Skeletal muscle cell (primary cell): ENCODE measurements around the gene ITGA1.
"Not testable (repeated sequence)": the region's sequence is repeated elsewhere in the genome, so short reads cannot be mapped to it uniquely, and the experiment has no call there.

ENCODE experiments used
- DNase-seq: peaks from one replicate; pipeline ENCODE4 v3.0.0-alpha.2; 2010; ENCODE audit warnings: low read depth
- H3K4me3 ChIP-seq: 2 replicates; pipeline ENCODE4 v1.5.1; 2011; ENCODE audit warnings: low read depth, mild to moderate bottlenecking, control low read depth, low read length, moderate library complexity

The ITGA1 gene

DNA sequence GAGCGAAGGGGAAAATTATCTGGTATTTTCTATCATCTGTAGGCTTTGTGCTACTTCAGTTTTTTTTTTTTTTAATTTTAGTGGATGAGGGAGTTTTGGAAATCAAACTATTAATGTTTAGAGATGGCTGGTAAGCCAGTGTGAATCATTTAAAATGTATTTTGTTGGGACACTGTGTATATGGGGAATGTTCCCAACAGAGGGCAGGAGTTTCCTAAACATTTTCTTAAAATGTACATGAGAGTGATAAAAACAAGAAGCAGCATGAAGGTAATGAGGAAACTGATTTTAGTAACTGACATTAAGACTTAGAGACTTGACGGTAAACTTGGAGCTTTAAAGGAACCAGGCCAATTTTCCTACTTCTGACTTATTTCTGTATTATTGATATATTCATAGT, 133.2 kb downstream of the ITGA1 start:
- DNase-seq = peak; percentile 18
- no peak overlapping the region for H3K4me3 ChIP-seq

DNA sequence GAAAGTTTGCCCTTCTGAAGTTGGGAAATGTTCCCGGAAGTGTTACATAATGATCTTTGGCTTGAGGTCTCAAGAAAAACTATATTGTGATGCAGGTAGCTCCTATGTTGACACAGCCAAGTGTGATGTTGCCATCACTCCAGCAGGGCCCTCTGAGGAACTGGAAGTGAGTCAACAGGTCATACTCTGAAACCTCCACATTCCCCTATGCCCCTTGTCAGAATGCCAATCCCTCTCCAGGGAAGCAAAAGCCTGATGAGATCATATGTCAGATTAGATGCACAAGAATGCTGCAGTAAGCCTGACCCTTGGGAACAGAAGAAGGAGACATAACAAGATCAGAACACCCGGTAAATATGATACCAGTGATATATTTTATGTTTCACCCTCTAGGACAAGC, 134.7 kb downstream of the ITGA1 start:
- H3K4me3 ChIP-seq = no peak overlapping the region
- DNase-seq = peak; percentile 95

DNA sequence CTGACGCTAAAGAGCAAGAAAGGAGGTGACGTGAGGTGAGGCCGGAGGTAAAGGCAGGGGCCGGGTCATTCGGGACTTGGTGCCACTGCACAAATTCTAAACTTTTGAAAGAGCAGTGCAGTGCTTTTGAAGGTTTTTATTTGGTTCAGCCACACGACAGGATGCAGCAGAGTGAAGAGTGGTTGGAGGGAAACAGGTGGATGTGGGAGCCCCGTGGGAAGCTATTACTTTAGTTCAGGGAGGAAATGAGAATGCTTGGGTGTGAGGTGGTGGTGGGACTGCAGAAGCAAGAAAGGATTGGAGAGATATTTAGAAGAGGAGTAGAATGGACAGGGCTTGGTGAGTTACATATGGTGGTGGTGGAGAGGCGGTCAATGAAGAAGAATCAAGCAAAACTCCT, 136.7 kb downstream of the ITGA1 start:
- H3K4me3 ChIP-seq = no peak overlapping the region
- DNase-seq = no peak

GRCh38 chr5:52925001-52925400, 137.3 kb downstream of the ITGA1 start:
- no peak overlapping the region for H3K4me3 ChIP-seq
- DNase-seq = no peak

- no peak for DNase-seq
- no peak overlapping the region for H3K4me3 ChIP-seq
Measured at GRCh38 chr5:52928689-52929088, 141.0 kb downstream of the ITGA1 start.

- DNase-seq = no peak
- no peak overlapping the region for H3K4me3 ChIP-seq
Measured at GRCh38 chr5:52938226-52938625, 150.5 kb downstream of the ITGA1 start.

GRCh38 chr5:52943285-52943684, 155.6 kb downstream of the ITGA1 start:
- no peak overlapping the region for H3K4me3 ChIP-seq
- DNase-seq = no peak

DNA sequence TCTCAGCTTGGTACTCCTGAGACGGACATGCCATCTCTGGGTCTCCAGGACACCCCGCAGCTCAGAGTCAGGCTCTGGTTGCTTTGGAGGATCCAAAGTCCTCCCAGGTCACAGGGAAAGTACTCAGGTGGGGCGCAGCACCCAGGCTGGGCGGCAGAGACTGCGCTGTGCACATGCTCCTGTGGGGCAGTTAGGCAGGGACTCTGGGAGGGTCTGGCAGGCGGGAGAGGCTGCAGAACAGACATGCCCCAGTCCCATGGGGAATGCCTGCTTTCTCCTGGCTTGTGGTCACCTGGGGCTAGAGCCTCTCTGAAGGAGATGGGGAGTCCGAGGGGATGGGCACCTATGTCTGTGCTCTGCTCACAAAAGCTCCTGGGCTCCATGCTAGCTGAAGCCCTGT, 156.1 kb downstream of the ITGA1 start:
- DNase-seq = no peak
- H3K4me3 ChIP-seq = no peak overlapping the region

DNA sequence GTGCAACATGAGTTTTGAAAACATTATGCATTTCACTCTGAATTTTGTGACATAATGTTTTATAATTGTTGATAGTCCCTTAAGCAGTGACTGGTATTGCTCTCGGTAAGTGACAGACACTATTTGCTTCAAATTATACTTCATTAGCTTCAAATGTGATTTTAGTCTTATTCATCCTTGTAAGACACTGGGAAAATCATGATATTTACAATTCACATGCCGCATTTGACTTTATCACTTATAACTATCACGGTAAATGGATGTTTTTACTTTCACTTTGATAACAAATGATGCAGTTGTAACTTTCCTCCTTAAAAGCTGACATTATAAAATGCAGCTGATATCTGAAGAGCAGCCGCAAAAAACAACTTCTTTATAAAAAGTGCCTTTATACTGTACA, 157.3 kb downstream of the ITGA1 start:
- peak overlapping the region; percentile 20 for H3K4me3 ChIP-seq
- DNase-seq = no peak

DNA sequence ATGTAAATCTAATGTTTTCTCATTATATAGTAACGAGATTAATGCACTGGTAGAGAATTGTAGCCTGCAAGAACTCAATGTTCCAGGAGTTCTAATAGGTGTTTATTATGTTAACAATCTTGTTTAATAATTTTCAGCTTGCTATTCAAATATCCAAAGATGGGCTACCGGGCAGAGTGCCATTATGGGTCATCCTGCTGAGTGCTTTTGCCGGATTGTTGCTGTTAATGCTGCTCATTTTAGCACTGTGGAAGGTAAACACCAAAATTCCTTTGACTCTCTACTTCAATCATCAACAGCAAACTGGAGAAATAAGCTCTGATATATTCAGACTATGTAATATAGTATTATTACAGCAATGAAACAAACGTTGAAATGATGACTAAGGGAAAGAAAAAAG, 159.5 kb downstream of the ITGA1 start:
- H3K4me3 ChIP-seq = no peak overlapping the region
- no peak for DNase-seq

DNA sequence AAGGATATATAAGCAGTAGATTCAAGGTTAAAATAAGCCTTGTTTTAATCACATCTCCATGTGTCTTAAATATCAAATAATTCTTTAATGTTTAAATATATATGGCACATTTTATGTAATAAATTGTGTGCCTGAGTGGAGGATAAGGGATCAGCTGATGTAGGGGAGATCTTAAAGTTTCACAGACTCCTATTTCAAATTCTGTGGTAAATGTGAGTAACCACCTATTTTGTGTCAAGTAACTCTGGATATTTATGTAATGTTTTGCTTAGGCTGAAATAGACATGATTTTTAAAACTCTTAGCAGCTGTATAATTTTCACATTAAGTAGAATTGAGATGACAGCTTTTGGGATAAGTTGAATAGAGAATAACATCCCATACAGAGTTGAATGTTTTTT, 160.1 kb downstream of the ITGA1 start:
- DNase-seq = no peak
- H3K4me3 ChIP-seq = no peak overlapping the region

DNA sequence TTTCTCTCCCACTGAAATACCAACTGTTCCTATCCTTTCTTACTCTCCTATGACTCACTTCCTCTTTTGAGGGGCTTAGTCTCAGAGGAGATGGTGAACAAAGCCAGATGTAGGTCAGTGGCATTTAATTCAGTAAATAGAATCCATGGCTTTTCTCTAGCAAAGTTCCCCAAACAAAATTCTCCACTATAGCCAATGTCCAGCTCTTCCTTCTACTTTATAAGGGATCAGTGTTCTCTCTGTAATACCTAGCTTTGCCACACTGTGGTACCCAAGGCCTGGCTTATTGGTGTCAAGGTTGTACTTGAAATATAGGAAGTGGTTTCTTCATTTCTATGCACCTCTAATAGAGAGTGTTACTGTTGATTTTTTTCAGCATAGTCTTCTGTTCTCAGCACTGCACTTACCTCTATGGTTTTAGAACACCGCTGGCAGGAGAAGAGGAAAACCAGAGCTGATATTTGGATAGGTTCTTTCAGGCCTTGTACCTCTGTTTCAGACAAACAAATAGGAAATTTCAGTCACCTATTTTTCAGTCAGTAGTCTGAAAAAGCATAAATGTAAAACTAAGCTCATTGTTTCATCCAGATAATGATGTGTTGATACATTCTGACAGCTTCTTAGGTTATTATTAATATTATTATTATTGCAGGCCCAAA, 160.8 kb downstream of the ITGA1 start:
- H3K4me3 ChIP-seq = no peak overlapping the region
- peak; percentile 70 for DNase-seq

GRCh38 chr5:52950686-52951085, 163.0 kb downstream of the ITGA1 start:
- H3K4me3 ChIP-seq = no peak overlapping the region
- DNase-seq = no peak

GRCh38 chr5:52952483-52952882, 164.8 kb downstream of the ITGA1 start:
- DNase-seq = no peak
- H3K4me3 ChIP-seq = no peak overlapping the region

- no peak overlapping the region for H3K4me3 ChIP-seq
- no peak for DNase-seq
Measured at GRCh38 chr5:52956014-52956413, 168.3 kb downstream of the ITGA1 start.

- DNase-seq = no peak
- no peak overlapping the region for H3K4me3 ChIP-seq
Measured at GRCh38 chr5:52956915-52957747, 169.4 kb downstream of the ITGA1 start.

DNA sequence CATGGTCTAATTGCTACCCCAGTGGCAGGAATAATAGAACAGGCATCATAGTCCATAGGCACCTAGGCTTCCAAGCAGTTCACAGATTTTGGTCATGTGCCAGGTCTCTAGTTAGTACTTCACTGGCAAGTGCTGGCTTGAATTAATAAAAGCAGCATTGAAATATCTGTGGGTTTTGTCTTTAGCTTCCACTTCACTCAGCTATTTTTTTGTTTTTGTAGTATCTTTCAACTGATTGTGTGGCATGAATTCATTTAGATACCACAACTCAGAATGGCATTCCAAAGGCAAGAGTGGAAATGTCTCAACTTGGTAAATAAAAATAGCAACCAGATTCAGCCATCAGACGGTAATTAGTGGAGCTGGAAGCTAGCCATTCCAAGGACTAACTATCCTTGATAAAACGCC, 173.6 kb downstream of the ITGA1 start:
- H3K4me3 ChIP-seq = no peak overlapping the region
- no peak for DNase-seq

- H3K4me3 ChIP-seq = no peak overlapping the region
- no peak for DNase-seq
Measured at GRCh38 chr5:52963636-52964035, 175.9 kb downstream of the ITGA1 start.

DNA sequence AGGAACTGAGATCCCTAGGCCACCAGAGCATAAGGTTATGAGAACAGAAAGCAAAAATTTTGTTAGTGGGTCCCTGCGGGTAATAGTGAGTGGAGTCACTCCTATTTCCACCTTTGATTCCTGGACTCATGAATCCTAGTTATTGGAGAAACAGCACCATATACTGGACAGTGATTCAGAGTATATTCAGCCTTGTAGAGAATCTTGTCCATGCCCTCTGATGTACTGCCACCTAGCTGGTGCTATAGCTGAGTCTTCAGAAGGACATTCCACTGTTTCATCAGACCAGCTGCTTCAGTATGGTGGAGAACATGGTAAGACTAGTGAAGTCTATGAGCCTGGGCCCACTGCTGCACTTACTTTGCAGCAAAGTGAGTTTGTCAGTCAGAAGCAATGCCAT, 176.4 kb downstream of the ITGA1 start:
- DNase-seq = no peak

DNA sequence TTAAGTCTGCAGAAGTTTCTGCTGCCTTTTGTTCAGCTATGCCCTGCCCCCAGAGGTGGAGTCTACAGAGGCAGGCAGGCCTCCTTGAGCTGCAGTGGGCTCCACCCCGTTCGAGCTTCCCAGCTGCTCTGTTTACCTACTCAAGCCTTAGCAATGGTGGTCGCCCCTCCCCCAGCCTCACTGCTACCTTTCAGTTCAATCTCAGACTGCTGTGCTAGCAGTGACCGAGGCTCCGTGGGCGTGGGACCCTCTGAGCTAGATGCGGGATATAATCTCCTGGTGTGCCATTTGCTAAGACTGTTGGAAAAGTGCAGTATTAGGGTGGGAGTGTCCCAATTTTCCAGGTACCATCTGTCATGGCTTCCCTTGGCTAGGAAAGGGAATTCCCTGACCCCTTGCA, 188.4 kb downstream of the ITGA1 start:
- DNase-seq, H3K4me3 ChIP-seq: not testable (repeated sequence)

More for the DNA sequence above, 176.4 kb downstream of the ITGA1 start:
- H3K4me3 ChIP-seq = no peak overlapping the region

- no peak for DNase-seq
- H3K4me3 ChIP-seq = no peak overlapping the region
Measured at GRCh38 chr5:52977264-52977897, 189.7 kb downstream of the ITGA1 start.
